ENCODE results near the gene DDX23.

DDX23 gene

GRCh38 chr12:48788524-48788853, 63.5 kb downstream of the DDX23 start:
- Mint-ChIP-seq H3K9me3 (no peaks in the 10 kb centered on the region), H3K4me1 (ENCODE audit: low read depth) (peaks cover 21% of the 10 kb centered on the region), H3K27ac (peak overlapping the region; percentile 8), H3K36me3 (ENCODE audit: low read depth) (no peaks in the 10 kb centered on the region), H3K4me3 (peak overlapping the region; percentile 85), H3K27me3 (peaks cover 59% of the 10 kb centered on the region)
- intact Hi-C loops (cut with micrococcal nuclease): no loop called here

- H3K4me1 Mint-ChIP-seq (ENCODE audit: low read depth): peaks cover 21% of the 10 kb centered on the region
- intact Hi-C loops (cut with micrococcal nuclease): no loop called here
- H3K4me3 Mint-ChIP-seq: peak overlapping the region; percentile 85
- H3K27ac Mint-ChIP-seq: peak overlapping the region; percentile 8
- no peaks in the 10 kb centered on the region for H3K36me3 Mint-ChIP-seq (ENCODE audit: low read depth)
- H3K27me3 Mint-ChIP-seq: peaks cover 59% of the 10 kb centered on the region
- H3K9me3 Mint-ChIP-seq: no peaks in the 10 kb centered on the region
Measured at GRCh38 chr12:48787791-48788523, 64.0 kb downstream of the DDX23 start.

GRCh38 chr12:48786591-48787544, 65.1 kb downstream of the DDX23 start:
- Mint-ChIP-seq H3K27me3 (peaks cover 58% of the 10 kb centered on the region), H3K27ac (no peak overlapping the region), H3K36me3 (ENCODE audit: low read depth) (no peaks in the 10 kb centered on the region), H3K9me3 (no peaks in the 10 kb centered on the region), H3K4me1 (ENCODE audit: low read depth) (peaks cover 21% of the 10 kb centered on the region), H3K4me3 (no peak overlapping the region)
- intact Hi-C loops (cut with micrococcal nuclease): no loop called here

- no peaks in the 10 kb centered on the region for H3K9me3 Mint-ChIP-seq
Measured at GRCh38 chr12:48783432-48783831, 68.5 kb downstream of the DDX23 start.

GRCh38 chr12:48782457-48783395, 69.2 kb downstream of the DDX23 start:
- peaks cover 24% of the 10 kb centered on the region for H3K27me3 Mint-ChIP-seq
- intact Hi-C loops (cut with micrococcal nuclease): no loop called here

More at GRCh38 chr12:48783432-48783831, 68.5 kb downstream of the DDX23 start:
- H3K27me3 Mint-ChIP-seq: peaks cover 31% of the 10 kb centered on the region
- H3K36me3 Mint-ChIP-seq (ENCODE audit: low read depth): no peaks in the 10 kb centered on the region
- peaks cover 17% of the 10 kb centered on the region for H3K4me1 Mint-ChIP-seq (ENCODE audit: low read depth)
- intact Hi-C loops (cut with micrococcal nuclease): no loop called here
- no peak overlapping the region for H3K4me3 Mint-ChIP-seq
- no peak overlapping the region for H3K27ac Mint-ChIP-seq

GRCh38 chr12:48781750-48782456, 70.1 kb downstream of the DDX23 start:
- no peak overlapping the region for H3K4me3 Mint-ChIP-seq
- no peaks in the 10 kb centered on the region for H3K36me3 Mint-ChIP-seq (ENCODE audit: low read depth)
- intact Hi-C loops (cut with micrococcal nuclease): no loop called here
- peaks cover 16% of the 10 kb centered on the region for H3K27me3 Mint-ChIP-seq
- H3K9me3 Mint-ChIP-seq: no peaks in the 10 kb centered on the region
- H3K27ac Mint-ChIP-seq: no peak overlapping the region
- peaks cover 9% of the 10 kb centered on the region for H3K4me1 Mint-ChIP-seq (ENCODE audit: low read depth)

More at GRCh38 chr12:48782457-48783395, 69.2 kb downstream of the DDX23 start:
- no peaks in the 10 kb centered on the region for H3K9me3 Mint-ChIP-seq
- H3K4me3 Mint-ChIP-seq: no peak overlapping the region
- no peak overlapping the region for H3K27ac Mint-ChIP-seq
- peaks cover 10% of the 10 kb centered on the region for H3K4me1 Mint-ChIP-seq (ENCODE audit: low read depth)
- H3K36me3 Mint-ChIP-seq (ENCODE audit: low read depth): no peaks in the 10 kb centered on the region

GRCh38 chr12:48780381-48781025, 71.5 kb downstream of the DDX23 start:
- intact Hi-C loops (cut with micrococcal nuclease): no loop called here
- peaks cover 9% of the 10 kb centered on the region for H3K4me1 Mint-ChIP-seq (ENCODE audit: low read depth)
- H3K36me3 Mint-ChIP-seq (ENCODE audit: low read depth): no peaks in the 10 kb centered on the region
- no peaks in the 10 kb centered on the region for H3K9me3 Mint-ChIP-seq
- peak overlapping the region; percentile 33 for H3K27ac Mint-ChIP-seq
- H3K27me3 Mint-ChIP-seq: peaks cover 7% of the 10 kb centered on the region
- no peak overlapping the region for H3K4me3 Mint-ChIP-seq

GRCh38 chr12:48779869-48780268, 72.1 kb downstream of the DDX23 start:
- Mint-ChIP-seq H3K27me3 (peaks cover 2% of the 10 kb centered on the region), H3K36me3 (ENCODE audit: low read depth) (no peaks in the 10 kb centered on the region)
- intact Hi-C loops (cut with micrococcal nuclease): no loop called here

More at GRCh38 chr12:48779869-48780268, 72.1 kb downstream of the DDX23 start:
- H3K4me1 Mint-ChIP-seq (ENCODE audit: low read depth): peaks cover 9% of the 10 kb centered on the region
- H3K27ac Mint-ChIP-seq: peak overlapping the region; percentile 33
- no peak overlapping the region for H3K4me3 Mint-ChIP-seq
- H3K9me3 Mint-ChIP-seq: no peaks in the 10 kb centered on the region

All from dendritic cell treated with granulocyte-macrophage colony-stimulating factor and Interleukin-4, amounts not matched to agents 40 ng/mL and 50 ng/mL, for 4 days (primary cell).